SIG-M5 treated with dmso at 0.1 percent for 504 hours (cell line): ENCODE data around the gene CD53.
"Not testable (repeated sequence)": the region's sequence is repeated elsewhere in the genome, so short reads cannot be mapped to it uniquely, and the experiment has no call there.

Experiments used
- DNase-seq: peaks from one replicate; lab custom pipeline; 2025; ENCODE audit not compliant: unreplicated experiment; lab: John Stamatoyannopoulos, UW

Gene CD53, protein sequence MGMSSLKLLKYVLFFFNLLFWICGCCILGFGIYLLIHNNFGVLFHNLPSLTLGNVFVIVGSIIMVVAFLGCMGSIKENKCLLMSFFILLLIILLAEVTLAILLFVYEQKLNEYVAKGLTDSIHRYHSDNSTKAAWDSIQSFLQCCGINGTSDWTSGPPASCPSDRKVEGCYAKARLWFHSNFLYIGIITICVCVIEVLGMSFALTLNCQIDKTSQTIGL

DNA sequence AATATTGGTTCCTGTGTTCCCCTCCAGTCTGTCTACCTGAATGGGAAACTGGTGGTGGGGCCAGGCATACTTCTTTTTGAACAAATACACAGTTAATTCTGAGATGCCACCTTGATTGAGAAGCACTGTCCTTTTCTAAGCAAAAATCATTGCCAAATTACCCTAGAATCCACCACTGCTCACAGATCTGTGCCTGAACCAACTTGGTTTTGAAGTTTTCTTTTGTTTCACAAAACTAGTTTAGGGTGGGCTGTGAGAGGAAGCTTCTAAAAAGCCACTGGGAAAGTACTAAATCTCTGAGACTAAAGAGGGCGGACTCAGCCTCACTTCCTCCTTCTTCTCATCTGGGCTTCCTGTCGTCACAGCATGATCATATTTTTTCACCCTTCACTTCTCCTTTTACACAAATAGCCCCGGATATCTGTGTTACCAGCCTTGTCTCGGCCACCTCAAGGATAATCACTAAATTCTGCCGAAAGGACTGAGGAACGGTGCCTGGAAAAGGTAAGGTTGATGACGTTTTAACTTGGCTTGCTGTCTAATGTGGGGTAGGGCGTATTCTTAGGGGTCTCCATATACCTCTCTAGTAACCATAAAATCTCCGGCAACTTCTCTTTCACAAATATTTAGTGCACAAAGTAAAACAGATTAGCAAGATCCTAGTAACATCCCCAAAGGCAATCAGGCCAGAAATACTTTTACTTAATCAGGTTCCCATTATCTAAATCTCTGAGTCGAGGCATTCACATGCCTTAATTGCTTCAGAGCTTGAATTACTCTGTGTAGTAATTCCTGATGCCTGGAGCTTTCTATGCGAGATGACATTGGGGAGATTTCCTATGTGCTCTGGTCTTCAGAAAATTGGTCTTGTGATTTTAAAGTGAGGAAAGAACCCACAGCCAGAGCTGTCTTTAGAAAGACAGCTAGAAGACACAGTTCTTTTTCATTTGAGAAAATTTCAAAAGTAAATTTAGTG, at the start of gene CD53:
TSS of gene CD53 (plus strand) at position 404 of the 976 bp plus-strand sequence. CDS start 18,261 bp downstream, outside the sequence.
- DNase-seq: peak; percentile 96

DNA sequence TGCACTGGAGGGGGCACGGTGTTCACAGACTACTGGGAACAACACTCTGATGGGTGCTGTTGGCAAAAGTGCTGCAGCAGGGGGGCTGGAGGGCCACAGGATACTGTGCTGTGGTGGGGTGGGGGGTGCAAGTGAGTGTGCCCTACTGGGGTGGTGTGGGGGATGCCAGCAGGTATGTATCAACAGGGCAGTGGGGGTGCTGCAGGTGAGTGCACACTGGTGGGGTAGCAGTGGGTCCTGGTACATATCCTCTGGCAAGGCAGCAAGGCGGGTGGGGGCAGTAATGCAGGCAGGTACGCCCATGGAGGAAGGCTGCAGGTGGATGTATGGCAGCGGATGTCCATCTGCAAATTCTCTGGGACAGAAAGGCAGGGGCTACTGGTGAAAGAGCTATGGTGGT, 48.8 kb upstream of the CD53 start:
- no peak for DNase-seq

DNA sequence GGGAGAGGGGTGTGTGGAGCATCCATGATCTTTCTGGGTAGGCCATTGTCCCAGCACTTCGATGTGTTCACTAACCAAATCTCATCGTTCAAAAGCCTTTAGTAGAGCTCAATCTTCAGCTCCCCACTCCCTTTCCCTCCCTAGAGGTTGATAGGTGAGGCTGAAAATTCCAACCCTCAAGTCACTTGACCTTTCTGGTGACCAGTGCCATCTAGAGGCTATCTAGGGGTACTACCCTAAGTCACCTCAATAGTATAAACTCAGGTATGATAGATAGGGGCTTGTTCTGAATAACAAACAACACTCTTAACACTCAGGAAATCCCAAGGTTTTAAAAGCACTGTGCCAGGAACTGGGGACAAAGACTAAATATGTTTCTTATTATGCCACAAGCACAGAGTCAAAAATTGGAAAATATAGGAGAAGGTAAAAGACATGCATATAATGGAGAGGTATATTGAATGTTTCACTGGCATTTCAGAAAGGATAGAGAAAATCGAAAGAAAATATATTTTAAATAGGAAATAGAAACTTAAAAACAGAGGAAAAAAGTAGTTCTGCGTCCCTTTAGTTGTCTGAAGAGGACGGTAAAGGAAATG, 42.9 kb upstream of the CD53 start:
- DNase-seq: peak; percentile 54

DNA sequence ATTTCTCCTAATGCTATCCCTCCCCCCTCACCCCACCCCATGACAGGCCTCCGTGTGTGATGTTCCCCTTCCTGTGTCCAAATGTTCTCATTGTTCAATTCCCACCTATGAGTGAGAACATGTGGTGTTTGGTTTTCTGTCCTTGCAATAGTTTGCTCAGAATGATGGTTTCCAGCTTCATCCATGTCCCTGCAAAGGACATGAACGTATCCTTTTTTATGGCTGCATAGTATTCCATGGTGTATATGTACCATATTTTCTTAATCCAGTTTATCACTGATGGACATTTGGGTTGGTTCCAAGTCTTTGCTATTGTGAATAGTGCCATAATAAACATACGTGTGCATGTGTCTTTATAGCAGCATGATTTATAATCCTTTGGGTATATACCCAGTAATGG, 39.2 kb upstream of the CD53 start:
- not testable (repeated sequence) for DNase-seq

DNA sequence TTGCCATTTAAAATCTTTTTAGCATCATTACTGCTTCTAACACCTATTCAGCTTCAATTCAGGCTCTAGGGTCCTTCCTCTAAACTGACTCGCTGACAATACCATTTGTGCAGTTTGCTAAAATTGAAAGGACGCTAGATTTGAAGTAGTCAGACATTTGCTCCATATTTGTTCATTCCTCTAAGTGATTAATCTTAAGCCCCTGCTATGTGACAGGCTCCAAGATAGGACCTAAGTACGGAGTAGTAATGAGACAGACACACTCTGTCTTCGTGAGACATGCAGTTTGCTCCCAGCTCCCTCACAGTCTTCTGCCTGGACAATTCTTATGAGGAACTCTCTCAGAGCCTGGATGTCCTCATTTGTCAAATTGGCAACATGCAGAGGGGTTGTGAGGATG, 26.1 kb upstream of the CD53 start:
- no peak for DNase-seq

- no peak for DNase-seq
These were observed 22.8 kb upstream of the CD53 start for GRCh38 chr1:110850145-110850544.

GRCh38 chr1:110850627-110851026, 22.3 kb upstream of the CD53 start:
- peak; percentile 44 for DNase-seq

DNA sequence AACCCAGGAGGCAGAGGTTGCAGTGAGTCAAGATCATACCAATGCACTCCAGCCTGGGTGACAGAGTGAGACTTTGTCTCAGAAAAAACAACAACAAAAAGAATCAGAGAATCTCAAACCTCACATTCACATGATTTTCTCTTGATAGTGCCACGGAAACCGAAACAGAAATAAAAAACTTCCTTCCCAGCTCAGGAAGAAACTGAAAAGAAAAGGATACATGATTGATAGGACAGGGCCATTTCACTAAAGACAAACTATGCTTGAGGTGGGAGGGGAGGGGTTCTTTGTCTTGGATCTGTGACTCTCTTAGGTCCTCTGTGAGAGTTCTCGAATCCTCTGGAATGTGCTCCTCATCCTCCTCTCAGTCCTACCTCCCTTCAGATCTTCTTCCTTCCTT, 19.8 kb upstream of the CD53 start:
- no peak for DNase-seq

GRCh38 chr1:110856410-110856809, 16.5 kb upstream of the CD53 start:
- no peak for DNase-seq

- DNase-seq: no peak
These were observed 14.7 kb upstream of the CD53 start for GRCh38 chr1:110857964-110858948.

GRCh38 chr1:110859062-110859461, 13.9 kb upstream of the CD53 start:
- DNase-seq: no peak

GRCh38 chr1:110860174-110860573, 12.8 kb upstream of the CD53 start:
- DNase-seq: no peak

GRCh38 chr1:110860620-110861019, 12.3 kb upstream of the CD53 start:
- DNase-seq: not testable (repeated sequence)

DNA sequence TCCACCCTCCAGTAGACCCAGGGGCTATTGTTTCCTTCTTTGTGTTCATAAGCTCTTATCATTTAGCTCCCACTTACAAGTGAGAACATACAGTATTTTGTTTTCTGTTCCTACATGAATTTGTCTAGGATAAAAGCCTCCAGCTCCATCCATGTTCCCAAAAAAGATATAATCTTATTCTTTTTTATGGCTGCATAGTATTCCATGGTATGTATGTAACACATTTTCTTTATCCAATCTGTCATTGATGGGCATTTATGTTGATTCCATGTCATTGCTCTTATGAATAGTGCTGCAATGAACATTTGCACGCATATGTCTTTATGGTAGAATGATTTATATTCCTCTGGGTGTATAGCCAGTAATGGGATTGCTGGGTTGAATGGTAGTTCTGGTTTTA, 11.0 kb upstream of the CD53 start:
- not testable (repeated sequence) for DNase-seq

DNA sequence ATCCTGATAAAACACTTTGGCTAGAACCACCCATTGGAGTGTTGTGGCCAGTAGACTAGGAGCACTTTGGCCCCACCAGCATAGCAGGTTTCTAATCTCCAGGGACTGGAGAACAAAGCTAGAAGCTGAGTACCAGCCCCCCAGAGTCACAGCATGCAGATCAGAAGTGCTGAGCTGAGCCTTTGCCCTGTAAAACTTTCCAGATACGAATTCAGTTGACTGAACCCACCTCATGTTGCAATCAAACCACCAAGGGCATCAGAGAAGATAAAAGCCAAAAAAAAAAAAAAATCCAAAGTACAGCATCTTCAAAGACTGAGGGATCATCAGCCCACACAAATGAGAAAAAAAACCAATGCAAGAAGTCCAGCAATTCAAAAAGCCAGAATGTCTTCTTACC, 8.7 kb upstream of the CD53 start:
- no peak for DNase-seq

DNA sequence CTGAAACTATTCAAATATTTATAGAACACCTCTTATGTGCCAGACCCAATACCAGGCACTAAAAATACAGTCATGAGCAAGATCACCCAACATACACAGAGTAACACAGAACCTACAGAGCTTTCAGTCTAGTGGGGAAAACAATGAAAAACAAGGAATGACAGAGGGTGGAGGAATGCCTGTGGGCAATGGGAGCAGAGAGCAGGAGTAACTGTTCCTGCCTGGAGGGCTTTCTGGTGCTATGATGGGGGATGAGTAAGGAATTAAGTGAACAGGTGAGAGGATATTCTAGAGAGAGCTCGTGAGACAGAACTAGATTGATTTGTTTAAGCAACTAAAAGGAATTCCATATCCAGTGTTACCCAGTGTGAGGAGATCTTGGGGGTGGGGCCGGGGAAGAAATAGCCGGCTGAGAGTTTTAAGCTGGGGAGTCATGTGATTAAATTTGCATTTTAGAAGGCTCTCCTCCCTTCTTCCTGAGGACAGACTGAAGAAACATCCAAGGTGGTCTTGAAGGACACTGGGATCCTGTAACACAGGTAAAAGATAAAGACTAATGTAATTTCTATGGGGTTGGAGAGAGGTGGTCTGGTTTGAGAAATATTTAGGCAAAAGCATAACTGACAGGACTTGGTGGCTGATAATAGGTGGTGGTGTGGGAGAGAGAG, 2.1 kb upstream of the CD53 start:
- no peak for DNase-seq

- DNase-seq: peak; percentile 33
These were observed 593 bp upstream of the CD53 start for GRCh38 chr1:110872366-110872744.

DNA sequence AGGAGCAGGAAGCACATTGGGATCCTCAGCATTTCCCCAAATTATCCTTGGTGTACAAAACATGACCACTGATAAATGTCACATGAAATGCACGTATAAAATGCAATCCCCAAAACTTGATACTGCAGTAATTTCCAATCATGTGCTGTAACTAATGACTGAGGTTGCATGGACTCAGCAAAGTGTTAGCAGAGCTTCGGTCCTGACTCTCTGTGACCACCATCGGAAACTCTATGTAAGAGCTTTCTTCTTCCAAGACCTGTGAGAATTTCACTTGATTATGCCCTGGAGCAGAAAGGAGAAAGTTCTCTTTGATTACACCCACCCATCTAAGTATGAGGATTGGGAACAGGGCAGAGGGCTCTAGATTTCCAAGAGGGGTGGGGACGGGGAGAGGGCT, 908 bp downstream of the CD53 start:
- DNase-seq: no peak

DNA sequence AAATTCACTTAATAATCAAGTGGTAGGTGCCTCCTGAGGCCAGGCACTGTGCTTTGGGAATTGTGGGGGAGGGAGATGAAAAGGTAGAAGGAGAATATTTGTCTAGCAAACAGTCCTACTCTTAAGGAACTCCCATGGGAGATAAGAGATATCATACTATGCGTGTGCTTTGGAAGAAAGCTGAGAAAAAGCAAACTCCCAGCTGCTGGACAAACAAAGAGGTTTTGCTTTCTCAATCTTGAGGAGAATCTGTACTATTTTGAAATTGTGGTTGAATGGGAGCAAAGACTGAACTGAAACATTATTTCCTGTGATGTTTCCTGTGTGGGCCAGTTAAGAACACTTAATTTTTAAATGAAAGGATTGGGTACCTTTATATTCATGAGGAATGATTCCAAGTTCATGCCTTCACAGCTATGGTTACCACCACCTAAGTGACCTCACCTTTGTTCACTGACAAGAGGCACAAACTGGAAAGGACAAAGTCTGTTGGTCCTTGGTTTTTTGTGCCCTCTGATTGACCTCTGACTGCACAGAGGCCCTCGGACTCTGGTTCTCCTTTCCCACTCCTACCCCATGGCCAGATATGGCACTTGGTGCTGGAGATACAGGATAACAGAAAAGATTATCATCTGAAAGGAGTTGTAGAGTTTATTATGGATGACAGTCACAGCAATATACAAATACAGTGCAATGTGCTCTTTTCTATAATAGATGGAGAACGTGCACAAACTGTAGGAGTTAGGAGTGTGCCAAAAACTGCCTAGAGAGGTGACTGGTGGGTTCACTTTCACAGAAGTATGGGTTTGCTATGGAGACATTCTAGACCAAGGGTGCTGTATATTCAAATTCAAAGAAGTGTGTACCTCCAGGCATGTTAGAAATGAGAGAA, 1.6 kb downstream of the CD53 start:
- peak; percentile 76 for DNase-seq
